ENCODE measurements around the gene NSL1. TPM values are rescaled to one million over a fixed set of nuclear protein-coding genes. Genes with fewer than 3 reads are reported as not detected.

NSL1 gene
- total and polyA plus RNA-seq, 2 donors (not counting 1 experiment from before 2014, with no cell fraction given): 20.5 to 45.9 TPM

GRCh38 chr1:212749821-212750535 is 41.6 kb downstream of the NSL1 start:
- Histone ChIP-seq H3K4me1 (ENCODE audit: control insufficient read depth in 2 of 2, insufficient read depth in 2 of 2, low read length in 2 of 2) (peaks cover 34 to 39% of the 10 kb centered on the region in 2 donors), H3K4me2 (replicated peaks; ENCODE audit: low read depth, low read length, poor library complexity, severe bottlenecking) (peak overlapping the region; percentile 46), H2AFZ (ENCODE audit: insufficient read depth, low read depth, low read length, poor library complexity, severe bottlenecking) (peak overlapping the region; percentile 41), H4K20me1 (ENCODE audit: control insufficient read depth, insufficient read depth, low read length, poor library complexity, severe bottlenecking) (peaks cover 5% of the 10 kb centered on the region), H3K9ac (ENCODE audit: low read length) (peak overlapping the region; percentile 22), H3K27me3 (replicated peaks in 1 of 4; ENCODE audit: control extremely low read depth in 1 of 4, control insufficient read depth in 3 of 4, insufficient read depth in 4 of 4, low read length in 3 of 4) (no peaks in the 10 kb centered on the region), H3K36me3 (replicated peaks in 1 of 2; ENCODE audit: control extremely low read depth in 1 of 2, control insufficient read depth in 1 of 2, extremely low read depth in 1 of 2, insufficient read depth in 2 of 2, low read length in 1 of 2) (no peaks in the 10 kb centered on the region), H3K4me3 (ENCODE audit: control extremely low read depth in 1 of 5, extremely low read depth in 1 of 5, insufficient read depth in 1 of 5, low read depth in 2 of 5, low read length in 4 of 5) (no peak overlapping the region), H3K79me2 (ENCODE audit: control insufficient read depth, insufficient read depth, low read length) (peaks cover 47% of the 10 kb centered on the region), H3K27ac (ENCODE audit: low read length in 2 of 2) (peak overlapping the region in 1 of 2 donors; percentile 80), H3K9me3 (ENCODE audit: control extremely low read depth in 1 of 3, control insufficient read depth in 2 of 3, insufficient read depth in 1 of 3, low read length in 2 of 3) (no peaks in the 10 kb centered on the region)
- H3K4me3 Mint-ChIP-seq: peak overlapping the region; percentile 0
- WGBS (ENCODE audit: insufficient coverage): 38% methylated on average over 4 of the region's 4 CpGs
- ChIA-PET CTCF (interaction anchor here (0.6 to 2.5 kb wide), 16 partner anchors 10 to 245 kb away, joined by 3 to 7 read pairs (median 3); partner anchors contain the start of gene BATF3), POLR2A (interaction anchor here (0.6 to 1.1 kb wide), 2 partner anchors 27 to 42 kb away, joined by 3 to 10 read pairs; partner anchors contain the start of genes NSL1 and TATDN3)
- intact Hi-C loops (cut with micrococcal nuclease): loop anchor here (2.0 to 5.0 kb wide), 2 partner anchors 42 to 49 kb away; partner anchors contain the start of genes NSL1 and TATDN3
- no peaks in the 10 kb centered on the region for H3K27me3 Mint-ChIP-seq
- DNase-seq (peak; percentile 42), ATAC-seq (ENCODE audit: low read depth) (peak; percentile 34)
- H3K9me3 Mint-ChIP-seq (ENCODE audit: insufficient read depth): no peaks in the 10 kb centered on the region
- peak; percentile 62 for TF ChIP-seq CTCF (IDR thresholded peaks at IDR 0.05)
- TF ChIP-seq EZH2 (IDR thresholded peaks at IDR 0.05; ENCODE audit: borderline replicate concordance, insufficient read depth, low read depth, low read length, poor library complexity, severe bottlenecking): no peak
- H3K4me1 Mint-ChIP-seq: peaks cover 37% of the 10 kb centered on the region
- peak overlapping the region; percentile 15 for H3K27ac Mint-ChIP-seq

GRCh38 chr1:212746546-212746945 is 45.0 kb downstream of the NSL1 start:
- WGBS (ENCODE audit: insufficient coverage): no CpG with 5 or more reads among the region's 3 CpGs
- no peak overlapping the region for H3K27ac Mint-ChIP-seq
- no peaks in the 10 kb centered on the region for H3K27me3 ChIP-seq (replicated peaks in 1 of 4; ENCODE audit: control extremely low read depth in 1 of 4, control insufficient read depth in 3 of 4, insufficient read depth in 4 of 4, low read length in 3 of 4)

More at GRCh38 chr1:212746546-212746945, 45.0 kb downstream of the NSL1 start:
- Histone ChIP-seq H3K4me3 (ENCODE audit: control extremely low read depth in 1 of 5, extremely low read depth in 1 of 5, insufficient read depth in 1 of 5, low read depth in 2 of 5, low read length in 4 of 5) (no peak overlapping the region), H3K36me3 (replicated peaks in 1 of 2; ENCODE audit: control extremely low read depth in 1 of 2, control insufficient read depth in 1 of 2, extremely low read depth in 1 of 2, insufficient read depth in 2 of 2, low read length in 1 of 2) (no peaks in the 10 kb centered on the region), H3K27ac (ENCODE audit: low read length in 2 of 2) (no peak overlapping the region), H4K20me1 (ENCODE audit: control insufficient read depth, insufficient read depth, low read length, poor library complexity, severe bottlenecking) (peaks cover 13% of the 10 kb centered on the region), H3K79me2 (ENCODE audit: control insufficient read depth, insufficient read depth, low read length) (peaks cover 56% of the 10 kb centered on the region), H3K4me1 (ENCODE audit: control insufficient read depth in 2 of 2, insufficient read depth in 2 of 2, low read length in 2 of 2) (peaks cover 7 to 11% of the 10 kb centered on the region in 2 donors), H3K4me2 (replicated peaks; ENCODE audit: low read depth, low read length, poor library complexity, severe bottlenecking) (no peak overlapping the region), H3K9me3 (ENCODE audit: control extremely low read depth in 1 of 3, control insufficient read depth in 2 of 3, insufficient read depth in 1 of 3, low read length in 2 of 3) (no peaks in the 10 kb centered on the region), H2AFZ (ENCODE audit: insufficient read depth, low read depth, low read length, poor library complexity, severe bottlenecking) (no peak overlapping the region), H3K9ac (ENCODE audit: low read length) (no peak overlapping the region)
- POLR2A ChIA-PET: no interaction called here
- Mint-ChIP-seq H3K4me3 (no peak overlapping the region), H3K27me3 (no peaks in the 10 kb centered on the region), H3K9me3 (ENCODE audit: insufficient read depth) (no peaks in the 10 kb centered on the region), H3K4me1 (peaks cover 11% of the 10 kb centered on the region)
- CTCF ChIA-PET: interaction anchor here (0.8 to 3.1 kb wide), 3 partner anchors 50 to 81 kb away, joined by 3 to 10 read pairs (median 3); no protein-coding TSS in a partner anchor
- intact Hi-C loops (cut with micrococcal nuclease): no loop called here
- ATAC-seq (ENCODE audit: low read depth) (no peak), DNase-seq (no peak)
- no peak for TF ChIP-seq EZH2 (IDR thresholded peaks at IDR 0.05; ENCODE audit: borderline replicate concordance, insufficient read depth, low read depth, low read length, poor library complexity, severe bottlenecking)
- TF ChIP-seq CTCF (IDR thresholded peaks at IDR 0.05): no peak

All from B cell (primary cell).